ENCODE results near the gene PHPT1.

DNA sequence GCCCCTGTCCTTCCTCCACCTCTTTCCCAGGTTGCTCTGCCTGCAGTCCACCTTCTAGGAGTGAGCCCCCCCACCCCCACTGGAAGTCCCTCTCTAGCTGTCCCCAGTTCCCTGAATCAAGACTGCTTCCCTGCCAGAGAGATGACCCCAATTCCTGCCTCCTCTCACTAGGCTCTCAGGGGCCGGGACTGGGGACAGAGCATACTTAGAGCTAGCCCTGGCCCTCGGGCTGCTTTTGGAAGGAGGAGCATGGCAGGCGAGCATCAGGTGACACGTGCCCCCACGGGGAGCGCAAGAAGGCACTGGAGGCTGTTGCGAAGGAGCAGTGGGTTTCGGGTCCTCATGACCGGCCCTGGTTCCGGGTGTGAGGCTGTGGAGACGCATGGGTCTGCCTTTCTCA is 46.8 kb downstream of the PHPT1 start:
- TF ChIP-seq, protein P1, sequence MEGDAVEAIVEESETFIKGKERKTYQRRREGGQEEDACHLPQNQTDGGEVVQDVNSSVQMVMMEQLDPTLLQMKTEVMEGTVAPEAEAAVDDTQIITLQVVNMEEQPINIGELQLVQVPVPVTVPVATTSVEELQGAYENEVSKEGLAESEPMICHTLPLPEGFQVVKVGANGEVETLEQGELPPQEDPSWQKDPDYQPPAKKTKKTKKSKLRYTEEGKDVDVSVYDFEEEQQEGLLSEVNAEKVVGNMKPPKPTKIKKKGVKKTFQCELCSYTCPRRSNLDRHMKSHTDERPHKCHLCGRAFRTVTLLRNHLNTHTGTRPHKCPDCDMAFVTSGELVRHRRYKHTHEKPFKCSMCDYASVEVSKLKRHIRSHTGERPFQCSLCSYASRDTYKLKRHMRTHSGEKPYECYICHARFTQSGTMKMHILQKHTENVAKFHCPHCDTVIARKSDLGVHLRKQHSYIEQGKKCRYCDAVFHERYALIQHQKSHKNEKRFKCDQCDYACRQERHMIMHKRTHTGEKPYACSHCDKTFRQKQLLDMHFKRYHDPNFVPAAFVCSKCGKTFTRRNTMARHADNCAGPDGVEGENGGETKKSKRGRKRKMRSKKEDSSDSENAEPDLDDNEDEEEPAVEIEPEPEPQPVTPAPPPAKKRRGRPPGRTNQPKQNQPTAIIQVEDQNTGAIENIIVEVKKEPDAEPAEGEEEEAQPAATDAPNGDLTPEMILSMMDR (IDR thresholded peaks at IDR 0.05; ENCODE audit: low read length) = no peak
- TF ChIP-seq EZH2 (IDR thresholded peaks at IDR 0.05; ENCODE audit: borderline replicate concordance, low read length) = no peak
